NCI-H1436 (cell line): ENCODE measurements around the gene SYTL5.

Experiments used
- DNase-seq: peaks from one replicate; lab custom pipeline; 2025; lab: John Stamatoyannopoulos, UW

SYTL5 gene

DNA sequence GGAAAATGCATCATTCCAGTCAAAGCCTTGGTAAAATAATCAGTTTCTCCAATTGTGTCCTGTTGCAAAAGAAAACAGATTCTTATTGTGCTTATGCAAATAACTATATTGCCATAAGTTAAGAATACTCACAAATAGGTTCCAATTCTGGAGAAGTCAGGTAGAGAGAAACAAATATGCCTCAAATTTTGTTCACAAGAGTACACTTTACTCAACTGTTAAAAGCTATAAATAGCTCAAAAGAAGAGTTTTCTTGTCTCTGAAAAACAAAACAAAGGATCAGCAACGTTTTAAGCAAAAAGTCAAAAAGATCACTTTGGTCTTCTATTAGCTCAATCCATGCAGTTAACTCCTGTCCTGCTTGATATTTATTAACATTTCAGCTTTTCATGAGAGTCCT is 21.9 kb downstream of the SYTL5 start:
- no peak for DNase-seq

GRCh38 chrX:38036466-38036865 is 30.1 kb downstream of the SYTL5 start:
- no peak for DNase-seq

DNA sequence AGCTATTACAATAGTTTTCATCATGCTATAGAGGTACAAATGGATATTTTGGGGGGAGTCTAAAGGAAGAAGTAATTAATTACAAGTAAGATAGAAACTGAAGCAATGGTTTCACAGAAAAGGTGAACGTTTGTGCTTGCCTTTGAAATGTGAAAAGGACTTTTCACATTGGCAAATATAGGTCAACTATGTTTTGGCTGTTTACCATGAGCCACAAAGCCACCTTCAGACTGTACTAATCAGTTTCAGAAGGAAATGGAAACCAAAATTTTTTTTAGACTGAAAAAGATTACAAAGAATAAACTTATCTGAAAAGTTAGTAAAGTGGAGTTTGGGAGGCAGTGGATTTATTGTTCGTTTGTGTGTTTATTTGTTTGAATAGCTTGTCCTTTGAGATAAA is 32.1 kb downstream of the SYTL5 start:
- no peak for DNase-seq

GRCh38 chrX:38041237-38041636 is 34.9 kb downstream of the SYTL5 start:
- DNase-seq: no peak

GRCh38 chrX:38044701-38045100 is 38.3 kb downstream of the SYTL5 start:
- DNase-seq: no peak

DNA sequence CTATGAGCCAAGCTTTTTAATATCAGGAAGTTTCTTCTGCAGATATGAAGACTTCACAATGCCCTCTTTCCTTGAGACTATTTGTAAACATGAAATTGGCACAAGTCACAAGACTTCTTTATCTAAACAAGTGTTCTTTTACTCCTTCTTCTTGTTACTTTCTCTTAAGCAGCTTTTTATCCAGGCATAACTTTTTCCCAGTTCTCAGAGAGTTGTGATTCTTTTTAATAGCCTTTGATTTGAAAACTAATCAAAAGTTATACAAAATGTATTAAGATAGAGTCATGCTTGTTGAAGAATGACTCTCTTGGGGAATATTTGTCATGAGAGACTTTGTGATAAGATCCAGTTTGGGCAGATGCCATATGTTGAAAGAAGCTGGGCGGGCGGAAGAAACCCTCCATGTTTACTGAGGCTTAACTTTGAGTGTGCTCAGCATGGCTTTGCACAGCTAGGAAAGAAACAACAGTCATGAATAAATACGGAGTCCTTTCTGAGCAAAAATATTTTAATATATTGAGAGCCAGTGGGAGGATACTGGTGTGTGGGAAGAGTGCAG is 39.3 kb downstream of the SYTL5 start:
- no peak for DNase-seq

- no peak for DNase-seq
These were observed 42.5 kb downstream of the SYTL5 start for GRCh38 chrX:38048886-38049285.

GRCh38 chrX:38050806-38051205 is 44.5 kb downstream of the SYTL5 start:
- DNase-seq: no peak

DNA sequence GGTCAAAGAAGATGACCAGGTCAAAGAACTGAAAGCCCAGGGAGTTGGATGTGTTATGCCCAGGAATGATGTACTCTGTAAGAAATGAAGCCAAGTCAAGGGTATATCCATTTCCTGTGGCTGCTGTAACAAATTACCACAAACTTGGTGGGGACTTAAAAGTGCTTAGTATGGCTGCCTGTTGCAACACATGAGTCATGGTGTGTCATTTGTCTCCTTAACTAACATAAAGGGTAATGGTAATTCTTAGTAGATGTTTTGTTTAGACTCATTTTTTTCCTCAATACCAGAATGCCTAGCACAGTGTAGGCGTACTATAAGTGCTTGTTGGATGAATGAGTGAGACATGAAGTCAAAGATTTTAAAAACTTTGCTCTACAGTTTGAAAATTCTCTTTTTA is 45.7 kb downstream of the SYTL5 start:
- DNase-seq: no peak

GRCh38 chrX:38055170-38055847 is 49.0 kb downstream of the SYTL5 start:
- no peak for DNase-seq

DNA sequence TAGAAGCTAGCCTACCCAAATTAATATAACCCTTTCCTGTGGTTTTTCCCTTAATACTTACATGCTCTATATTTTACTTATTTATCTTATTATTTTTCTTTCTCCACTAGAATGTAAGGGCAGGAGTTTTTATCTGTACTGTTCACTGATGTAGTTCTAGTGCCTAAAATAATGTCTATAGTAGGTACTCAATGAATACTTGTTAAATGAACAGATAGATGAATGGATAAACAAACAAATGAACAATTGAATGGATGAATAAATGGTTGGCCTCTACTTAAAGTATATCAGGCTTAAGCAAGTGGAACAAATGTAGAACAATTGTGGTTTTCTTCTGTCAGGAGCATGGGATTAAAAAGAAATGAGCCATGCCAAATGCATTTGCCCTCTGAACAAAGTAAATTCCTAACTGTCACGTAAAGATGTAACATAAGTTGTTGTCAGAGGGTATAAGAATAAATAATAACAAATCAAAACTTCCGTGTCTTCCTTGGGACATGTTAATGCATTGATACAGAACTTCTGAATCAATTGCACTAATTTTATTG is 54.1 kb downstream of the SYTL5 start:
- no peak for DNase-seq

- no peak for DNase-seq
These were observed 55.0 kb downstream of the SYTL5 start for GRCh38 chrX:38061335-38061734.

- DNase-seq: no peak
These were observed 60.6 kb downstream of the SYTL5 start for GRCh38 chrX:38066934-38067333.

DNA sequence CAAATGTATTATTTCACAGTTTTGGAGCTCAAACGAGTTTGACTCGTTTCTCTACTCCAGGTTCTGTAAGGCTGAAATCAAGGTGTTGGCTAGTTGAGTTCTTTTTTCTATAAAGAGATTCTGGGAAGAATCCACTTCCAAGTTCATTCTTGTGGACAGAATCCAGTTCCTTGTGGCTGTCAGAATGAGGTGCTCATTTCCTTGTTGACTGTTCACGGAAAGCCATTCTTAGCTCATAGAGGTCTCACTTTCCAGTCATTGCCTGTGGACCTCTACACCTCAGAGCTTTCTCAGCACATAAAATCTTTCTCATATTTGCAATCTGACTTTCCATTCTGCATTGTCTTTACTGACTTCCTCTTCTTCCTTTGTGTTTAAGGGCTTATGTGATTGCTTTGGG is 62.9 kb downstream of the SYTL5 start:
- no peak for DNase-seq

DNA sequence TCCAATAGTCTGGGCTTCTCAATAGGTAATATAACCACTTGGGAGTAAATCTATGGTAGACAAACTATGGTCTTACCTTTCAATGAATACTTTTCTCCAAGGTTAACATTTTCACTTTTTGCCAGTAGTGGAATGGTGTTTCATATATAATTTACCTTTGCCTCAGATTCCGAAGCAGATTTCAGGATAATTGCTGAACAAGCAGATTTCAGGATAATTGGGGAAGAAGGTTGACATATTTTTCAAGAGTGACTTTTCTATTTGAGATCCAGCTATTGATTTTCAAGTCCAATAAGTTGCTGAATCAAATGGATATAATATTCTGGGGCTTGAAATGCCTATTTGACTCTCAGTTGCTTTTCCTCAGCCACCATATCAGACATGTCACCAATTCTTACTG is 63.6 kb downstream of the SYTL5 start:
- no peak for DNase-seq

DNA sequence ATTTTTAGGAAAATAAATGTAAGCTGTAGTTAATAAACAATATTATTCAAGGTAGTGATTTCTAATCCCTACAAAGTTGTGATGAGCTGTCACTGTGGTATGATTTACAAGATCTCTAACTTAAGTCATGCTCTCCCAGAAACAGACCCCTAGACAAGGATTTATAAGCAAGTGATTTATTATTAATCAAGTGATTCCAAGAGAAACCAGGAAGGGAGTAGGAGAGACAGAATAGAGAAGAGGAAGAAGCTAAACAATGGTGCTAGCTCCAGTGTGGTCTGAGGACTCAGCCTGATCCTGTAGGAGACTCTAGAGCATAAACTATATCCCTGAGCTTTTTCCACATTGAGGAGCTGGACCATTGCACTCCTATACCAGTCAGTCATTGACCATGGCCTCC is 73.1 kb downstream of the SYTL5 start:
- DNase-seq: no peak

GRCh38 chrX:38080808-38081207 is 74.5 kb downstream of the SYTL5 start:
- no peak for DNase-seq

GRCh38 chrX:38081909-38082308 is 75.6 kb downstream of the SYTL5 start:
- DNase-seq: no peak

DNA sequence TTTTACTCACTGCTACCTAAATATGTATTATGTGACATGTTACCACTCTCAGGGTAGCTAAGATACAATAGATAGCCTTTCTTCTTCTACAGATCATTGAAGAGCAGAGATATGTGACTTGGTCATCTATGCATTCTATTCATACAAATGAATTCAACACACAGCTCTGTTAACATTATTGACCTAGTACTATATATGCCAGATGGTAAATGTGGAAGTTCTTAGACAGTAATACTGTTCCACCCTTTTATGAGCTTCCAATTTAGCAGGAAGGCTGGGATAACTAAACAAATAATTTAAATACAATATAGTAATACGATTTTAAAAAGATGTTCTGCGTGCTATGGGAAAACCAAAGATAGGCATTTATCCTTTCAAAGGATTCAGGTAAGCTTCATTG is 76.0 kb downstream of the SYTL5 start:
- no peak for DNase-seq

DNA sequence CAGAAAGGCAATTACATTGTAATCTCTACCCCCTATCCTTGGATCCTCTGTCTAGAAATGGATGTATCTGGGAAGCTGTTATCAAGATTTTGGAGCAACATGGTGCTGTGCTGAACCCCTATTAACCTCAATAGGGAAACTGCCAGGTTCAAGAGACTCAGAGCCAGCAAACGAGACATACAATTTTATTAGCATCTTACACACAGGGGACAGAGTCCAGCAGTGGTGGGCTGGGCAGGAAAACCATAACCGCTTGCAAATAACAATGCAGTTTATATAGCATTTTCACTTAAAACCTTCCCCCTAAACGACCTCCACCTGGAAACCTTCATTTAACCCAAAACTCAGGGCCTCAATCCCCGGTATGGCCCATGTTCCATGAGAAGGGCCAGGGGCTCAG is 79.5 kb downstream of the SYTL5 start:
- DNase-seq: no peak

- DNase-seq: no peak
These were observed 80.3 kb downstream of the SYTL5 start for GRCh38 chrX:38086451-38087215.

DNA sequence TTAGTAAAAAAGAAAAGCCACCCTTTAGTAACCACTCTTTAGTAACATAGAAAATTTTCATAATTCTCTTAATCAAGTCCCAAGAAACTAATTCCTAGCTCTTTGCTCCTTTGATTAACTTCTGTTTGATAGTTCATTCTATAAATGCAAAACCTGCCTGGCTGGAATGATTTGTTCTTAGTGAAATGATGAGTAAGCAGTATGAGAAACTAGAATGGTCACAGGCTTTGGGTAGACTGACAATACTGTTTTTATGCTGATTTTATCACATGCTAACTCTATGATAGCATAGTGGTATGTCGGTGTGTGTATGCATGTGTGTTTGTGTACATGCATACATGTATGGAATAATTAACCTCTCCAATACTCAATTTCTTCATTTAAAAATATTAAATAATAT is 81.2 kb downstream of the SYTL5 start:
- no peak for DNase-seq
